ENCODE results near the gene SDK1.
A peak's percentile ranks its signal among the peaks of the same experiment; 100 is the strongest.

The SDK1 gene

DNA sequence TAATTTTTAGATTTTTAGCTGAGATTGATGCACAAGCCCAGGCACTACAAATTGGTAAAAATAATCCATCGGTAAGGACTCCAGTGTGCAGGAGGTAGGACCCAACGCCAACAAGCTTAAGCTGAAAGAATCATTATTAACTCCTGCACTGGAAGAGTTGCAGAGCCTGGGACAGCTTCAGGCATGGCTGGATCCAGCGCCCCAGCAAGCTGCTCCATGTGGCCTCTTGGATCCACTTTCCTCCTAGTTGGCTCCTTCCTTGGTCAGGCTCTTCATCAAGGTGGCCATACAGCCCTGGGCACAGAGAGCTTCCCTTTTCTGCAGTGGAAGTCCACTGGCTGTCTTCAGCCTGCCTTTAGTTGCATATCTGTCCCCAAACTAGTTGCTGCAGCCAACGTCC lies 883.6 kb downstream of the SDK1 start:
- no peak overlapping the region for H3K27ac ChIP-seq

DNA sequence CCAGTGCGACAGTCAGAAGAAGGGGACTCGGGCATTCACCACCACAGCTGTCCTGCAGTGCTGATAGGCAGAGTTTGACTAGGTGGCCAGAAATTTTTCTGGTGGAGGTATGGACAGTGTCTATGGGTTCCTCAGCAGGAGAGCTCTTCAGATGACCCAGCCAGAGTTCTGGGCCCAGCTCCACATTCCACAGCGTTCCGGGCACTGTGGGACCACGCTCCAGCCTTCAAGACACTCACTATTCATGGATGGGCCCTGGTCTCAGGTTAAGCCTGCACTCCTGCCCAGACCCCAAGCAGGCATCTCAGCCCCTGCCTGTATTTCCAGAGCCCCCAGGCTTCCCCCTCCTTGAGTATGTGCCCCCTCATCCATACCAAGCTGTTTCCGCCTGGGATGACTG lies 884.1 kb downstream of the SDK1 start:
- no peak overlapping the region for H3K27ac ChIP-seq
- TF ChIP-seq, protein P1, sequence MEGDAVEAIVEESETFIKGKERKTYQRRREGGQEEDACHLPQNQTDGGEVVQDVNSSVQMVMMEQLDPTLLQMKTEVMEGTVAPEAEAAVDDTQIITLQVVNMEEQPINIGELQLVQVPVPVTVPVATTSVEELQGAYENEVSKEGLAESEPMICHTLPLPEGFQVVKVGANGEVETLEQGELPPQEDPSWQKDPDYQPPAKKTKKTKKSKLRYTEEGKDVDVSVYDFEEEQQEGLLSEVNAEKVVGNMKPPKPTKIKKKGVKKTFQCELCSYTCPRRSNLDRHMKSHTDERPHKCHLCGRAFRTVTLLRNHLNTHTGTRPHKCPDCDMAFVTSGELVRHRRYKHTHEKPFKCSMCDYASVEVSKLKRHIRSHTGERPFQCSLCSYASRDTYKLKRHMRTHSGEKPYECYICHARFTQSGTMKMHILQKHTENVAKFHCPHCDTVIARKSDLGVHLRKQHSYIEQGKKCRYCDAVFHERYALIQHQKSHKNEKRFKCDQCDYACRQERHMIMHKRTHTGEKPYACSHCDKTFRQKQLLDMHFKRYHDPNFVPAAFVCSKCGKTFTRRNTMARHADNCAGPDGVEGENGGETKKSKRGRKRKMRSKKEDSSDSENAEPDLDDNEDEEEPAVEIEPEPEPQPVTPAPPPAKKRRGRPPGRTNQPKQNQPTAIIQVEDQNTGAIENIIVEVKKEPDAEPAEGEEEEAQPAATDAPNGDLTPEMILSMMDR (conservative IDR thresholded peaks at IDR 0.05): no peak
- no peak for TF ChIP-seq ZFX (IDR thresholded peaks at IDR 0.05)

More for the DNA sequence above, 883.6 kb downstream of the SDK1 start:
- no peak for TF ChIP-seq ZFX (IDR thresholded peaks at IDR 0.05)
- TF ChIP-seq, protein P1 (conservative IDR thresholded peaks at IDR 0.05): no peak

DNA sequence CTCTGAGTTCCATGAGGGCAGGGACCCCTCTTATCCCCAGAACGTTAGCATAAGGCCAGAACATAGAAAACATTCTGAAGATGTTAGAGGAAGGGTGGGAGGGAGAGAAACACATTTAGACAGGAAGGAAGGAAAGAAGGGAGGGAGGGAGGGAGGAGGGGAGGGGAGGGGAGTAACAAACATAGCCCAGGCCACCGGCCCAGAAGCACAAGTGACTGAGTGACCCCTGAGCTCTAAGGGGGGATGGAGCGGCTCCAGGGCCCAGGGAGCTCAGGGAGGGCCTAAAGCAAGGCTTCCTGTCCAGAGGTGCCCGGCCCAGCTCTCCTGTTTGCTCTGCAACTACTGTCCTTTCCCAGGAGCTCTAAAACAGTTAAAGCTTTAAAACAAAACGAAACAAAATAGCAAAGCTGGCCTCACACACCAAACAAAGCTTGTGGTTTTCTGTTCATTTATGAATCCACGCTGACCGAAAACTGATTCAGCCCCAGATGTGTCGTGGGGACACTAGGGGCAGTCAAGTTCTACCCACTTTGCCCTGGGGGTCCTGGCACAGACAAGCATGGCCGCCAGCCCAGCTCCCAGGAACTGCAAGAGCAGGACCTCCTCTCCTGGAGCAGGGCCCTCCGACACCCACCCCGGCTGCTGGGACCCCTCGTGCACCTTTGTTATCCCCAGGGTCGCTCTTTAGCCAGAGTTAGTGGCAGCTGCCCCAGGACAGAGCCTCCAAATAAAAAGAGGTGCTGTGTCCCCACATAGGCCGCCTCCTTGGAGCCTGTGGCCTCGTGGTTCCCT lies 884.9 kb downstream of the SDK1 start:
- H3K27ac ChIP-seq: no peak overlapping the region
- TF ChIP-seq, protein P1 (conservative IDR thresholded peaks at IDR 0.05): no peak
- TF ChIP-seq ZFX (IDR thresholded peaks at IDR 0.05): no peak

DNA sequence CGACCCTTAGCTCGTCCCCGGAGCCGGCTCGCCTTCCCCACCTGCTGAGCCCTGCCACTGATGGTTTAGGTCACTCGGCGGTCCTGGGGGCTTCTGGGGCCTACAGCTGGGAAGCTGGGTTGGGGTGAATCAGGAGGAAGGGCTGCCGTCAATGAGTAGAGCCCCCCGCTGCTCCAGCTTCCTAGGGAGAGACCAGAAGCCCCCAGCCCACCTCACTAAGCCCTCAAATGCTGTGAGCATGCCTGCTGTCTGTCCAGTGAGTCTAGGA lies 885.4 kb downstream of the SDK1 start:
- no peak for TF ChIP-seq ZFX (IDR thresholded peaks at IDR 0.05)
- TF ChIP-seq, protein P1 (conservative IDR thresholded peaks at IDR 0.05): no peak
- H3K27ac ChIP-seq: no peak overlapping the region

DNA sequence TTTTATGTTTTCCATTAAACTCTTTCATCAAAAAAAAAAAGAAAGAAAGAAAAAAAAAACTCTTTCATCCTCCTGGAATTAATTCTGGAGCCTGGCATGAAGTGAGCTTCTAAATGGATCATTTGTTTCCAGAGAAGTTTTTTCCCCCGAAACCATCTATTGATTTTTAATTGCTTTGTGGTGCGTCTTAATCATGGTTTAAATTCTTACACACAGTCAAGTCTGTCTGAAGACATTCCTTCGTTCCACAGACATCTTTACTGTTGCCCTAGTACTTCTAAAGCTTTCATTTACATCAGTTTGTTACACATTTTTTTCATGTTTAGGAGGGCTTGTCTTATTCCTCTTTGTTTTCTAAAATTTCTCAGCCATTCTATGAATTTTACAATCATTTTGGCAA lies 887.6 kb downstream of the SDK1 start:
- H3K27ac ChIP-seq: no peak overlapping the region
- TF ChIP-seq ZFX (IDR thresholded peaks at IDR 0.05): no peak
- TF ChIP-seq, protein P1 (conservative IDR thresholded peaks at IDR 0.05): no peak

DNA sequence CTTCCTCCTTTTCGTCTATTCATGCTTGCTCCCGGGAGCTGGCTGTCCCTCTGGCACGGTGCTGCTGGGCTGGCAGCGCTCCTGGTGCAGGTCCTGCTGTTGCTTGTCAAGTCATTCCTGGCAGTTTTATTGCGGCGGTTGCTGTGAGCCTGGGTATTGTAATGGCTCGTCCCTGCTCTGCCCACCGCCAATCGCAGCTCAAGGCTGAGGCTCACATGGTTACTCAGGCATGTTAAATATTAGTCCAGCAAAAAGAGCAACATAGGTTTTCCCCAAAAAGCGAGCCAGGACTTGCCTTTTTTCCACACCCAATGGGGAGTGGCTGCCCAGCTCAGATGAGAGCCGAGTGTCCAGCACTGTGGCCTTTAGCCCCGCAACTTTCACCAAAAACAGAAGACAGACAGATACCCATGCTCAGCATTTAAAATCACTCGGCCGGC lies 888.1 kb downstream of the SDK1 start:
- TF ChIP-seq, protein P1 (conservative IDR thresholded peaks at IDR 0.05): no peak
- peak overlapping the region; percentile 41 for H3K27ac ChIP-seq

DNA sequence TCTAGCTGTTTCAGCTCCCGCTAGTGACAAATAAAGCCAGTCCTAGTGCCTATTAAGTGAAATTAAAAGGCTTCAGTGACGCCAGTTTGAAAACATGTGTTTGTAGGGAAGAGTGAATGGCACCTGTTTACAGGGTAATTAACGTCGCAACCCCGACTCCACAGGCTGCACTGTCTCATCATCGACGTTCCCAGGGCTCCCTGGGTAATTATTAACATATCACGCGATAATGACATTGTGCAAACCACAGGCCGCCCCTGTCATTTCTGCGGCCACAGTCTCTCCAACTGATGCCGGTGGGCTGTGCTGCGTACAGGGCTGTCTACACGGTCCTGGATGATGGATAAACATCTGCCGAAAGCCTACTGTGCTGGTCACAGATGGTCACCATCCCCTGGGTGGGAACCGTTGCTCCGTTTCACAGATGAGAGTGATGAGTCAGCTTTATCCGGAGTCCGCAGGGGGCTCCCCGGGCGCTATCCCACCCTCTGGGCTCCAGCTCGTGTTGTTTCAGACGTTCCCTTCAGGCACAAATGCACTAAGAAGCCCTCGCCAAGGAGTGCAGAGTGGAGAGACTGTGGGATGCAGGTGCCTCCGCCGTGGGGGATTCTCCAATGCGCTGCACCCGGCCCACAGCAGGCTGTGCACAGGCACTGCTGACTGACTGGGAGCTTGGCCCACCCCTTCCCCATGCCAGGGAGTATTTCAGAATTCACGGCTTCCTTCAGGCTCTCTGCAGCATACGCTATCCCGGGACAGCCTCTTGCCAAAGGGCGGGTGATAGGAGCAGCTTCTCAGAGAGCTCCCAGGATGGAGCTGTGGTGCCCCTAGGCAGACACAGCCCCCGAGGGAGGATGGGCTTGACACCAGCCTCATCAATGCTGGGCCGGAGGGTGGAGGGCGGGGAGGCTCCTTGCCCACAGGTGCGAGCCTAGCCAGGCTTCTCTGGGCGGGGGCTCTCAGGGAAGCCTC lies 889.2 kb downstream of the SDK1 start:
- H3K27ac ChIP-seq: no peak overlapping the region
- TF ChIP-seq ZFX (IDR thresholded peaks at IDR 0.05): no peak
- TF ChIP-seq, protein P1 (conservative IDR thresholded peaks at IDR 0.05): no peak
